SK-N-SH (cell line): ENCODE measurements around the gene PHF21B. TPM values are rescaled to one million over a fixed set of nuclear protein-coding genes. Genes with fewer than 3 reads are reported as not detected.

Source experiments
- CTCF ChIA-PET: fragments of 300-600, 350-600 bp; formaldehyde crosslinking; extraction: SDS; loops from one replicate; lab custom pipeline; 2021; lab: Yijun Ruan, JAX
- POLR2A ChIA-PET: fragments of 350-600 bp; sonication (Branson Sonifier 250); formaldehyde crosslinking; extraction: SDS; loops from one replicate; lab custom pipeline; 2020; ENCODE audit warnings: antibody characterized with exemption, inconsistent platforms; lab: Yijun Ruan, JAX
- DNase-seq: peaks from one replicate; pipeline ENCODE4 v3.0.0; 2012
- H2AFZ ChIP-seq: fragments of 200-600 bp; sonication (generic); 2 replicates; pipeline ENCODE4 v1.8.1; 2016; ENCODE audit warnings: antibody characterized with exemption, mild to moderate bottlenecking, low read depth
- H3F3A ChIP-seq: fragments of 200-600 bp; sonication (generic); replicated peaks from 2 replicates; pipeline ENCODE3; 2016; ENCODE audit warnings: antibody characterized with exemption, mild to moderate bottlenecking; ENCODE audit not compliant: insufficient read depth
- H3K27ac ChIP-seq, 2 experiments: fragments of 200-500 bp in 1 of 2; fragments of 200-600 bp in 1 of 2; sonication (Bioruptor generic) in 1 of 2; sonication (generic), shearing (Covaris generic) in 1 of 2; 2 replicates each; pipeline versions ENCODE4 v1.5.1 to v1.6.1; 2014 to 2016; ENCODE audit warnings: low read depth in 2 of 2, inconsistent platforms in 1 of 2, low read length in 1 of 2, mild to moderate bottlenecking in 1 of 2, mixed read lengths in 1 of 2
- H3K27me3 ChIP-seq: fragments of 200-600 bp; sonication (generic), shearing (Covaris generic); 2 replicates; pipeline ENCODE4 v1.6.1; 2016; ENCODE audit warnings: mixed run types; ENCODE audit not compliant: insufficient read depth
- H3K36me3 ChIP-seq, 2 experiments: fragments of 200-500 bp in 1 of 2; fragments of 200-600 bp in 1 of 2; sonication (Bioruptor generic) in 1 of 2; sonication (generic) in 1 of 2; replicated peaks in 1 of 2; 2 replicates each; pipeline versions ENCODE3 to v1.5.1; 2014 to 2016; ENCODE audit warnings: low read length in 1 of 2, mild to moderate bottlenecking in 1 of 2; ENCODE audit not compliant: insufficient read depth in 2 of 2, control insufficient read depth in 1 of 2
- H3K4me1 ChIP-seq, 2 experiments: fragments of 200-500 bp in 1 of 2; fragments of 200-600 bp in 1 of 2; sonication (Bioruptor generic) in 1 of 2; sonication (generic), shearing (Covaris generic) in 1 of 2; 2 replicates each; pipeline versions ENCODE4 v1.5.1 to v1.6.1; 2014 to 2016; ENCODE audit warnings: low read depth in 1 of 2, low read length in 1 of 2, mixed run types in 1 of 2; ENCODE audit not compliant: insufficient read depth in 2 of 2, control insufficient read depth in 1 of 2
- H3K4me2 ChIP-seq: fragments of 200-600 bp; sonication (generic), shearing (Covaris generic); 2 replicates; pipeline ENCODE4 v1.6.1; 2017; ENCODE audit warnings: mixed run types
- H3K4me3 ChIP-seq, 2 experiments: fragments of 200-500 bp in 1 of 2; fragments of 200-600 bp in 1 of 2; sonication (Bioruptor generic) in 1 of 2; sonication (generic), shearing (Covaris generic) in 1 of 2; 2 replicates each; pipeline versions ENCODE4 v1.5.1 to v1.8.1; 2014 to 2016; ENCODE audit warnings: low read depth in 2 of 2, inconsistent platforms in 1 of 2, low read length in 1 of 2, mild to moderate bottlenecking in 1 of 2, mixed read lengths in 1 of 2, moderate library complexity in 1 of 2
- H3K79me2 ChIP-seq: fragments of 200-600 bp; sonication (generic); 2 replicates; pipeline ENCODE4 v1.8.1; 2017; ENCODE audit warnings: mild to moderate bottlenecking; ENCODE audit not compliant: insufficient read depth
- H3K9ac ChIP-seq: fragments of 200-600 bp; sonication (generic); 2 replicates; pipeline ENCODE4 v1.6.1; 2017; ENCODE audit warnings: mixed run types
- H3K9me2 ChIP-seq: fragments of 200-600 bp; sonication (generic); 2 replicates; pipeline ENCODE4 v1.6.1; 2017; ENCODE audit warnings: mixed run types
- H3K9me3 ChIP-seq: fragments of 200-600 bp; sonication (generic); 2 replicates; pipeline ENCODE4 v1.6.1; 2017; ENCODE audit warnings: mixed run types, mild to moderate bottlenecking, moderate library complexity
- H4K20me1 ChIP-seq: fragments of 200-600 bp; sonication (generic); 2 replicates; pipeline ENCODE4 v1.6.1; 2017; ENCODE audit warnings: mild to moderate bottlenecking, mixed run types; ENCODE audit not compliant: insufficient read depth
- CHD2 ChIP-seq: fragments of 150-350 bp; IDR thresholded peaks from 2 replicates; pipeline ENCODE4 v1.6.1; 2018; ENCODE audit warnings: low read length; ENCODE audit not compliant: partially characterized antibody
- ELF1 ChIP-seq: IDR thresholded peaks from 2 replicates; pipeline ENCODE4 v1.4.0; 2012
- EP300 ChIP-seq, 2 experiments: IDR thresholded peaks; 2 replicates each; pipeline versions ENCODE4 v1.4.0 to v1.6.1; 2012; ENCODE audit warnings: borderline replicate concordance in 1 of 2, low read depth in 1 of 2, low read length in 1 of 2
- FOSL2 ChIP-seq: IDR thresholded peaks from 2 replicates; pipeline ENCODE4 v1.4.0; 2012; ENCODE audit warnings: low read depth, mild to moderate bottlenecking, moderate library complexity, borderline replicate concordance
- FOXJ3 ChIP-seq: sonication (generic); formaldehyde crosslinking; IDR thresholded peaks from 2 replicates; pipeline ENCODE4 v1.5.1; 2020; ENCODE audit warnings: mild to moderate bottlenecking, missing genetic modification reagents
- GABPA ChIP-seq: IDR thresholded peaks from 2 replicates; pipeline ENCODE4 v1.4.0; 2012; ENCODE audit warnings: low read depth, mild to moderate bottlenecking
- GATA2 ChIP-seq: sonication (generic); formaldehyde crosslinking; IDR thresholded peaks from 2 replicates; pipeline ENCODE4 v1.5.0; 2020; ENCODE audit warnings: mild to moderate bottlenecking, missing genetic modification reagents
- MXI1 ChIP-seq: IDR thresholded peaks from 2 replicates; pipeline ENCODE4 v1.6.1; 2012; ENCODE audit warnings: mild to moderate bottlenecking, low read depth, low read length, improper control_type of control experiment
- NFIC ChIP-seq: IDR thresholded peaks from 2 replicates; pipeline ENCODE4 v1.4.0; 2012; ENCODE audit warnings: borderline replicate concordance
- POLR2AphosphoS5 ChIP-seq: IDR thresholded peaks from 2 replicates; pipeline ENCODE4 v1.6.1; 2012; ENCODE audit warnings: low read depth, low read length
- RAD21 ChIP-seq: IDR thresholded peaks from 2 replicates; pipeline ENCODE4 v1.6.1; 2012; ENCODE audit warnings: mild to moderate bottlenecking, low read length
- REST ChIP-seq: IDR thresholded peaks from 2 replicates; pipeline ENCODE4 v1.6.1; 2012; ENCODE audit warnings: mild to moderate bottlenecking, low read depth, low read length, moderate library complexity
- RFX5 ChIP-seq: IDR thresholded peaks from 2 replicates; pipeline ENCODE4 v1.6.1; 2012; ENCODE audit warnings: mild to moderate bottlenecking, improper control_type of control experiment, low read length
- RXRA ChIP-seq: IDR thresholded peaks from 2 replicates; pipeline ENCODE4 v1.4.0; 2012; ENCODE audit warnings: low read depth, mild to moderate bottlenecking, borderline replicate concordance
- TAF1 ChIP-seq: IDR thresholded peaks from 2 replicates; pipeline ENCODE4 v1.6.1; 2012; ENCODE audit warnings: low read depth, mild to moderate bottlenecking, low read length, moderate library complexity, borderline replicate concordance
- TEAD4 ChIP-seq: IDR thresholded peaks from 2 replicates; pipeline ENCODE4 v1.4.0; 2012; ENCODE audit warnings: mild to moderate bottlenecking, borderline replicate concordance; ENCODE audit not compliant: insufficient read depth
- USF2 ChIP-seq: fragments of 150-350 bp; IDR thresholded peaks from 2 replicates; pipeline ENCODE4 v1.6.1; 2017; ENCODE audit warnings: antibody characterized with exemption, low read length, low read depth, borderline replicate concordance
- YY1 ChIP-seq: IDR thresholded peaks from 2 replicates; pipeline ENCODE4 v1.4.0; 2012; ENCODE audit warnings: low read depth, mild to moderate bottlenecking
- WGBS: methylation state at CpG from one replicate; pipeline ENCODE4 v1.1.6; 2017; ENCODE audit warnings: low lambda C conversion rate; 5-methylcytosine and 5-hydroxymethylcytosine counted together
- polyA plus RNA-seq, 3 experiments: library from polyadenylated mRNA; depleted of rRNA; stranded (reverse); fragments of >200 nt; gene quantifications; 2 replicates each; pipeline ENCODE4 v1.2.3, GENCODE V29; 2012

PHF21B gene
- polyA plus RNA-seq, 1 of the 3 experiments (the other 2 are of a cell fraction) = 0.76 TPM

- DNase-seq = peak; percentile 17
- TF ChIP-seq GABPA (no peak), POLR2AphosphoS5 (no peak), NFIC (no peak), FOXJ3 (no peak), GATA2 (CRISPR knock-in tag) (no peak), RFX5 (no peak), USF2 (no peak), TAF1 (no peak), EP300 (IDR thresholded peaks at IDR 0.05; ENCODE audit: borderline replicate concordance in 1 of 2, low read depth in 1 of 2, low read length in 1 of 2) (no peak), RAD21 (no peak), FOSL2 (no peak), TEAD4 (no peak), RXRA (no peak), YY1 (no peak), REST (no peak), ELF1 (no peak), CHD2 (no peak), MXI1 (no peak)
- TF ChIP-seq, all 33 proteins: peak for 0
- WGBS = 72% methylated on average over 4 of the region's 7 CpGs
- H3K27me3 ChIP-seq = no peaks in the 10 kb centered on the region
- H3K36me3 ChIP-seq = no peaks in the 10 kb centered on the region
- no peaks in the 10 kb centered on the region for H4K20me1 ChIP-seq
- ChIA-PET CTCF (no interaction called here), POLR2A (no interaction called here)
- H3K9me2 ChIP-seq = no peaks in the 10 kb centered on the region
- H3K4me3 ChIP-seq = no peak overlapping the region
- no peak overlapping the region for H2AFZ ChIP-seq
- no peaks in the 10 kb centered on the region for H3K79me2 ChIP-seq
- no peaks in the 10 kb centered on the region for H3K4me1 ChIP-seq
- H3K4me2 ChIP-seq = no peak overlapping the region
- no peaks in the 10 kb centered on the region for H3K9me3 ChIP-seq
- H3K9ac ChIP-seq = no peak overlapping the region
- H3F3A ChIP-seq = no peaks in the 10 kb centered on the region
- H3K27ac ChIP-seq = no peak overlapping the region
These were observed 148.6 kb downstream of the PHF21B start for GRCh38 chr22:44861245-44861644.
